Stomach (tissue), 9 donors: Measurements from ENCODE around the gene UTS2. TPM values are rescaled to one million over a fixed set of nuclear protein-coding genes. Genes with fewer than 3 reads are reported as not detected.

Experiments
- DNase-seq, 2 donors: peaks; one replicate each; pipeline versions ENCODE4 v3.0.0 to v3.0.0-alpha.2; 2013 to 2019
- H3K27ac ChIP-seq, 5 donors: fragments of 200-600 bp in 4 of 5; sonication (generic) in 4 of 5; one replicate each; pipeline ENCODE4 v1.5.1; 2013 to 2019; ENCODE audit warnings: mild to moderate bottlenecking in 1 of 5, moderate library complexity in 1 of 5
- H3K27me3 ChIP-seq, 3 donors: fragments of 200-600 bp; sonication (generic); one replicate each; pipeline ENCODE4 v1.5.1; 2017 to 2019; ENCODE audit warnings: mixed run types in 1 of 3
- H3K36me3 ChIP-seq, 4 donors: fragments of 200-600 bp; sonication (generic); 1 replicate in 3 of 4; 2 replicates in 1 of 4; pipeline ENCODE4 v1.5.1; 2016 to 2019
- H3K4me1 ChIP-seq, 4 donors: fragments of 200-600 bp; sonication (generic); one replicate each; pipeline ENCODE4 v1.5.1; 2016 to 2019
- H3K4me3 ChIP-seq, 4 donors: fragments of 200-600 bp; sonication (generic) in 3 of 4; one replicate each; pipeline ENCODE4 v1.5.1; 2016 to 2019; ENCODE audit warnings: mild to moderate bottlenecking in 1 of 4
- H3K9me3 ChIP-seq, 4 donors: fragments of 200-600 bp; sonication (generic); one replicate each; pipeline ENCODE4 v1.5.1; 2016 to 2019
- EP300 ChIP-seq: sonication (generic); formaldehyde crosslinking; IDR thresholded peaks from one replicate; pipeline ENCODE4 v1.6.1; 2017; ENCODE audit warnings: antibody characterized with exemption
- POLR2A ChIP-seq, 4 donors: fragments of 450-650 bp; IDR thresholded peaks; one replicate each; pipeline ENCODE4 v1.6.1; 2016; ENCODE audit warnings: antibody characterized with exemption in 4 of 4, control low read depth in 2 of 4, mild to moderate bottlenecking in 1 of 4, moderate library complexity in 1 of 4
- POLR2AphosphoS5 ChIP-seq, 3 donors: sonication (generic); formaldehyde crosslinking; IDR thresholded peaks; one replicate each; pipeline ENCODE4 v1.6.1; 2016; ENCODE audit warnings: antibody characterized with exemption in 3 of 3
- WGBS, 5 donors: extraction: QIAGEN DNeasy Blood & Tissue Kit in 3 of 5; methylation state at CpG; one replicate each; pipeline versions ENCODE4 v1.1.5 to v1.1.7; 2013 to 2018; 5-methylcytosine and 5-hydroxymethylcytosine counted together
- intact Hi-C: fragments of 100-400 bp; cut with DNase I; formaldehyde crosslinking; loops from one replicate; pipeline ENCODE4 v1.15.1; 2023; ENCODE audit warnings: low total_unique reads
- polyA plus RNA-seq, 3 donors: library from polyadenylated mRNA; stranded (reverse); fragments of 200-250 nt; gene quantifications; one replicate each; pipeline ENCODE4 v1.2.3, GENCODE V29; 2013
- total RNA-seq, 5 donors: library from RNA; depleted of rRNA; stranded (reverse); fragments of >200 nt; gene quantifications; one replicate each; pipeline versions ENCODE4 v1.1.0 to v1.2.3, GENCODE V29; 2014 to 2016
- TF ChIP-seq, protein P1 (sequence below), 7 experiments: fragments of 450-650 bp in 4 of 7; fragments of 200-600 bp in 3 of 7; sonication (generic) in 3 of 7; IDR thresholded peaks; one replicate each; pipeline ENCODE4 v1.5.1; 2016 to 2019; ENCODE audit warnings: antibody characterized with exemption in 7 of 7, control low read depth in 2 of 7, mild to moderate bottlenecking in 1 of 7
- donor health status: healthy with polysubstance abuse.
- donor health status: Bipolar disorder and iron deficiency.
- donor health status: healthy.

Gene UTS2
- total and polyA plus RNA-seq, 8 donors = 0.73 TPM; not detected in 7

GRCh38 chr1:7893529-7894180, 40.8 kb upstream of the UTS2 start:
- H3K36me3 ChIP-seq = no peaks in the 10 kb centered on the region
- 80 to 86% (median 84%) methylated on average over 13 of the region's 13 CpGs for WGBS, 5 donors
- no peaks in the 10 kb centered on the region for H3K4me1 ChIP-seq
- H3K27ac ChIP-seq = no peak overlapping the region
- H3K27me3 ChIP-seq = peaks cover 0 to 9% (median 0%) of the 10 kb centered on the region in 3 donors
- no peak for DNase-seq
- H3K4me3 ChIP-seq = no peak overlapping the region
- H3K9me3 ChIP-seq = no peaks in the 10 kb centered on the region
- intact Hi-C loops = no loop called here
- no peak for TF ChIP-seq POLR2A (IDR thresholded peaks at IDR 0.05)
- no peak for TF ChIP-seq EP300
- no peak for TF ChIP-seq POLR2AphosphoS5 (IDR thresholded peaks at IDR 0.05)
- TF ChIP-seq, protein P1, sequence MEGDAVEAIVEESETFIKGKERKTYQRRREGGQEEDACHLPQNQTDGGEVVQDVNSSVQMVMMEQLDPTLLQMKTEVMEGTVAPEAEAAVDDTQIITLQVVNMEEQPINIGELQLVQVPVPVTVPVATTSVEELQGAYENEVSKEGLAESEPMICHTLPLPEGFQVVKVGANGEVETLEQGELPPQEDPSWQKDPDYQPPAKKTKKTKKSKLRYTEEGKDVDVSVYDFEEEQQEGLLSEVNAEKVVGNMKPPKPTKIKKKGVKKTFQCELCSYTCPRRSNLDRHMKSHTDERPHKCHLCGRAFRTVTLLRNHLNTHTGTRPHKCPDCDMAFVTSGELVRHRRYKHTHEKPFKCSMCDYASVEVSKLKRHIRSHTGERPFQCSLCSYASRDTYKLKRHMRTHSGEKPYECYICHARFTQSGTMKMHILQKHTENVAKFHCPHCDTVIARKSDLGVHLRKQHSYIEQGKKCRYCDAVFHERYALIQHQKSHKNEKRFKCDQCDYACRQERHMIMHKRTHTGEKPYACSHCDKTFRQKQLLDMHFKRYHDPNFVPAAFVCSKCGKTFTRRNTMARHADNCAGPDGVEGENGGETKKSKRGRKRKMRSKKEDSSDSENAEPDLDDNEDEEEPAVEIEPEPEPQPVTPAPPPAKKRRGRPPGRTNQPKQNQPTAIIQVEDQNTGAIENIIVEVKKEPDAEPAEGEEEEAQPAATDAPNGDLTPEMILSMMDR (IDR thresholded peaks at IDR 0.05) = no peak

GRCh38 chr1:7891804-7892203, 38.9 kb upstream of the UTS2 start:
- Histone ChIP-seq H3K4me1 (no peaks in the 10 kb centered on the region), H3K27me3 (peaks cover 0 to 22% (median 0%) of the 10 kb centered on the region in 3 donors), H3K4me3 (no peak overlapping the region), H3K9me3 (no peaks in the 10 kb centered on the region), H3K27ac (no peak overlapping the region), H3K36me3 (no peaks in the 10 kb centered on the region)
- TF ChIP-seq POLR2A (IDR thresholded peaks at IDR 0.05) (no peak), EP300 (no peak), POLR2AphosphoS5 (IDR thresholded peaks at IDR 0.05) (no peak)
- TF ChIP-seq, protein P1 (IDR thresholded peaks at IDR 0.05) = no peak
- no peak for DNase-seq
- WGBS, 5 donors = 61 to 70% (median 66%) methylated on average over 7 to 9 of the region's 9 CpGs
- intact Hi-C loops = no loop called here

GRCh38 chr1:7890853-7891252, 38.0 kb upstream of the UTS2 start:
- no peak for DNase-seq
- TF ChIP-seq EP300 (no peak), POLR2AphosphoS5 (IDR thresholded peaks at IDR 0.05) (no peak), POLR2A (IDR thresholded peaks at IDR 0.05) (no peak)
- TF ChIP-seq, protein P1 (IDR thresholded peaks at IDR 0.05) = no peak
- H3K27ac ChIP-seq = no peak overlapping the region
- H3K27me3 ChIP-seq = peaks cover 0 to 29% (median 0%) of the 10 kb centered on the region in 3 donors
- intact Hi-C loops = no loop called here
- no peaks in the 10 kb centered on the region for H3K36me3 ChIP-seq
- no peak overlapping the region for H3K4me3 ChIP-seq
- WGBS, 5 donors = 95 to 100% (median 98%) methylated on average over 2 of the region's 2 CpGs
- H3K9me3 ChIP-seq = no peaks in the 10 kb centered on the region
- peaks cover 0 to 8% (median 0%) of the 10 kb centered on the region in 4 donors for H3K4me1 ChIP-seq

DNA sequence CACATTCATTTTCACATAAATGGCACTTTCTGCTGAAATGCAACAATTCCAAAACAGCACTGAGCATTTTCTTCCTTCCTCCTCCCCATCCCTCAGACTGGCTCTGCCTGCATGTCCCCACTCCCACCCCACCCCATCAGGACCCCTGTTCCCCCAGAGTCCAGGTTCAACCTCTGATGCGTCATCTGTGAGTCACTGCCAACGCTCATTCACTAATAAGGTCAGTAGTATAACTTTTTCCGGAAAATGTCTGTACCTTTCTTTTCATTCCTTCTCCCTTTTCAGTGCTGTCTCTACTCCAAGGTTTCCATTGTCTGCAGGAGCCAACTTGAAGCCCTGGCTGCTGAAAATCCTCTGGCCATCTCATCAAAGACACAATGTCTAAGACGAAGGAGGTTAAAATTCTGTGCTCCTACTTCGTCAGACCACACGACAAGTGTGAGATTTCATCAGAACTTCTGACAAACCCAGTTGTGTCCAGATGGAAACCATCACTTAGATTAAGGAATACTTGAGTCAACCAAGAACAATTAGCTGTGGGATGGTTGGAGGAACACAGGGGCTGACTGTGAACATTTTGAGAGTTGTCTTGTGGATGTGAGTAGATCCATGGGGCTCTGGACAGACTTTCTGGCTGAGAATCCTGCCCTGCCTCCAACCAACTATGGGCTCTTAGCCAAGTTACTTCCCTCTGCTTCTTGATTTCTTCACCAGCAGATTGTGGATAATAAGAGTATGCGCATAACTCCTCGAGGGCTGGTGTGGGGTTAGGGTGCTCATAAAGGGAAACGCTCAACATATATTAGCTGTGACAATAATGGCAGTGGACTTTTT, 35.6 kb upstream of the UTS2 start:
- Histone ChIP-seq H3K36me3 (no peaks in the 10 kb centered on the region), H3K4me1 (peaks cover 0 to 9% (median 0%) of the 10 kb centered on the region in 4 donors), H3K9me3 (no peaks in the 10 kb centered on the region), H3K27me3 (peaks cover 0 to 29% (median 0%) of the 10 kb centered on the region in 3 donors), H3K27ac (no peak overlapping the region), H3K4me3 (no peak overlapping the region)
- TF ChIP-seq POLR2AphosphoS5 (IDR thresholded peaks at IDR 0.05) (no peak), POLR2A (IDR thresholded peaks at IDR 0.05) (no peak), EP300 (no peak)
- TF ChIP-seq, protein P1 (IDR thresholded peaks at IDR 0.05) = no peak
- 74 to 88% (median 83%) methylated on average over 9 of the region's 9 CpGs for WGBS, 5 donors
- no peak for DNase-seq
- intact Hi-C loops = no loop called here
